Skin of body (tissue), 2 donors: Measurements from ENCODE around the gene CACNA1A. TPM values are rescaled to one million over a fixed set of nuclear protein-coding genes. Genes with fewer than 3 reads are reported as not detected.

ENCODE experiments used
- DNase-seq: peaks from one replicate; lab custom pipeline; 2025; lab: John Stamatoyannopoulos, UW
- total RNA-seq: library from RNA; depleted of rRNA; stranded (reverse); fragments of >200 nt; gene quantifications from one replicate; pipeline ENCODE4 v1.2.3, GENCODE V29; 2014

CACNA1A gene
- total RNA-seq, 1 donor from 2014 or later, result 1.5 TPM

DNA sequence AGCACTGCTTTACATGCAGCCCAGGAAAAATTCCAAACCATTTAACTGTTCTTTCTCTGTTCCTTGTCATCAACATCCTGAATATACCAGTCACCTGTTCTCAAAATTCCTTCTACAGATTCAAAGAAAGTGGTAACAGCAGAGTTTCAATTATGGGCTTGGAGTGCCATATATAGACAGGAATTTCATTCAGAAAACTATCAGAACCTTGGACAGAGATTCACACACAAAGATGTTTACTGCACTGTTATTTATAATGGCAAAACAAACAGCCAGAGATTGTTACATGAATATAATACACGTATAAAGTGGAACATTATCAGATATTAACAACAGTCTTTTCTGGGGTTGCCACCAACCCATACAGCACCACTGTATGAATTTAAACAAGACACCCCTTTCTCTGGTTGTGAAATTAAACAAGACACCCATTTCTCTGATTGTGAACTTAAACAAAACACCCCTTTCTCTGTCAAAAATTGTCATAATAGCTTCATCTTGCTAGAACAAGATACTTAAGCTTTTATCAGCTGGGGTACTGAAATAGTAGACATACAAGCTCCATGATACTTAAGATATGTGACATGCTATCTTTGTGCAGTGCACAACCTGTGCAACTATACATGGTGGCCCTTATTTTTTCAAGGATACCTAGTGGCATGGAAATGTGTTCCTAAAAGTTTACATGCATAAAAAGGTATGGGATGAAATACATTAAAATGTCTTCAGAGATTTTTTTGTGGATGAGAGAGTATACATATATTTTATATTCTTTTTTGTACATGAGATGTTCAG lies 12.6 kb downstream of the CACNA1A start:
- no peak for DNase-seq

- no peak for DNase-seq
Observed at GRCh38 chr19:13492128-13492527, 14.2 kb downstream of the CACNA1A start.

- DNase-seq, result no peak
Observed at GRCh38 chr19:13487985-13488384, 18.3 kb downstream of the CACNA1A start.

DNA sequence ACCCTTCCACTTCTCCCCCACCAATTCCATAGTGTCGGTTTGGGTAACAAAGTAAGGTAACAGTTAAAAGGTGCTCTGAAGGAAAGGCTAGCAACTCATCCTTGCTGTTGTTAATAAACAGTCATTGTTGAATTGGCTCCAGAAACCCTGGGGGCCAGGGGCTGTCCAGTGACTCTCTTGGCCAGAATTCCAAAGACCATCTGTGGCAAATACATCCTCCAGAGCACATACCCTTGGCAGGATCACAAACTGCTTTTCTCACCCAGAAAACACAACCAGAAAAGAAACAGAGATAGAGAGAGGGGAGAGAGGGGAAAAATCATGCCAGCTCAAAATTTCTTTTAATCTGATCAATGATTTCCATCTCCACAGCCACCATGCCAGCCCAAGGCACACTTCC lies 22.1 kb downstream of the CACNA1A start:
- DNase-seq, result no peak

DNA sequence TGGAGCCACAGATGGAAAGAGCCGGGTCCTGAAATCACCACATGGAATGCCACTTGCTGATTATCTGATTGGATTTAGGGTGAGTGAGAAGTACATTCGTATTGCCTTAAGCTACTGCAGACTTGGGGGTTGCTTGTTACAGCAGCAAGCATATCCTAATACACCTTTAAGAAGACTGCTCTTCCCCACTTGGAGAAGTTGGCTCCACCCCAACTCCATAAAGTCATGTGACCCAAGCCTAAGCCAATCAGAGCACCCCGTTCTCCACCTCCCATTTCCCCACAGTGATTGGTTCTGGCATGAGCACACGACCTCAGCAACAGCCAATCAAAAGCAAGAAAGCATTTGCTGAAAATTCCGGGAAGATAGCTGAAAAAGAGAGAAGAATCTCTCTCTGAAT lies 23.1 kb downstream of the CACNA1A start:
- DNase-seq, result no peak

DNA sequence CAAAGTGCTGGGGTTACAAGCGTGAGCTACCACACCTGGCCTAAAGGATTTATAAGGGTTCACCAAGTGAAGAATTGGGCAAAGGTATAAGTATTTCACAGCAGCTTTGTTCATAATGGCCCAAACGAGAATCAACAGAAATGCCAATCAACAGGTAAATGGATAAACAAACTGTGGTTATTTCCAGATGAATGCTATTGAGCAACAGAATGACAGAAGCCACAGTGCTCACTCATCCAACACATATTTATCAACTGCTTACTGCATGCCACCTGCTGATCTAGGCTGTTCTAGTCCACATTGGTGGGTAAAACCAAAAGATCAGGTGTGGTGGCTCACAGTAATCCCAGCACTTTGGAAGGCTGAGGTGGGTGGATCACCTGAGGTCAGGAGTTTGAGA lies 27.7 kb downstream of the CACNA1A start:
- DNase-seq, result no peak

- DNase-seq, result no peak
Observed at GRCh38 chr19:13476071-13476470, 30.2 kb downstream of the CACNA1A start.

GRCh38 chr19:13475044-13475443 lies 31.2 kb downstream of the CACNA1A start:
- DNase-seq, result no peak

DNA sequence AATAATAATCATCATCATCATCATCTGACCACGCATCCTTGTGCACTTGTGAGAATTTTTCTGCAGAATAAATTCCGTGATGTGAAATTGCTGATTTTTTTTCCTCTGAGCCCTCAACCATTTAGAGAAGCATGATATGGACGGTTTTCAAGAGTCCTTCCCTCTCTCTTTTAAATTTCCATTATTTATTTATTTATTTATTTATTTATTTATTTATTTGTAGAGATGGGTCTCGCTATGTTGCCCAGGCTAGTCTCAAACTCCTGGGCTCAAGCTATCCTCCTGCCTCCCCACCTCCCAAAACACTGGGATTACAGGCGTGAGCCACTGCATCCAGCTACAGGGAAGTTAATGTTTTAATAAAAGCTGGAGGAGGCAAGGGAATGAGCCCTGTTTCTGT lies 39.6 kb downstream of the CACNA1A start:
- no peak for DNase-seq

GRCh38 chr19:13463296-13463695 lies 43.0 kb downstream of the CACNA1A start:
- no peak for DNase-seq

DNA sequence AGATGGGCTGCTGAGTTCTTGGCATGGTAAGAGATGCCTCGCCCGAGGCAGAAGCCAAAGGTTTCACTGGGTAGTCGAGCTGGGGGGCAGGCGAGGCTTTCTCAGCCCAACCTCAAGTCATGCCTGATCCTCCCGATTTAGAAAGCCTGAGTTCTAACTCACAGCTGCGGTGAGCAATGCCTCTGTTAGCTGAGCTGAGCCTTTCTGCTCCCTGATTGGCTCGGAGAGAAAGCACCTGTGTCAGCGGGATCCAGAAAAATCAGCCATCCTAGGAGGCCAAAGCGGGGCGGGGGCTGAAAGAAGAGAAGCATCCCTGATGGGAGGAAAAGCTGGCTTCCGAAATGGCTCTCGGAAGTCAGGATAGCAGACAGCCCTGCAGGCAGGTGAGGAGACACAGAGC lies 44.7 kb downstream of the CACNA1A start:
- no peak for DNase-seq

GRCh38 chr19:13460045-13460444 lies 46.2 kb downstream of the CACNA1A start:
- DNase-seq, result no peak

GRCh38 chr19:13459351-13459750 lies 46.9 kb downstream of the CACNA1A start:
- no peak for DNase-seq

GRCh38 chr19:13451434-13451995 lies 54.8 kb downstream of the CACNA1A start:
- no peak for DNase-seq

DNA sequence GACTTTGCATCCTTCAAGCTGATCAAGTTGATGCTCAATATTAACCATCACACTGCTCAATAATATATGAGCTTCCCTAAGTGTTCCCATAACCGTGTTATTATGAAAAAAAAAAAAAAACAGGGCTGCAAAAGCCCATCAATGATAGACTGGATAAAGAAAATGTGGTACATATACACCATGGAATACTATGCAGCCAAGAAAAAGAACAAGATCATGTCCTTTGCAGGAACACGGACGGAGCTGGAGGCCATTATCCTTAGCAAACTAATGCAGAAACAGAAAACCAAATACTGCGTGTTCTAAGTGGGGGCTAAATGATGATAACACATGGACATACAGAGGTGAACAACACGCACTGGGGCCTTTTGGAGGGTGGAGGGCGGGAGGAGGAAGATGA lies 58.3 kb downstream of the CACNA1A start:
- no peak for DNase-seq

DNA sequence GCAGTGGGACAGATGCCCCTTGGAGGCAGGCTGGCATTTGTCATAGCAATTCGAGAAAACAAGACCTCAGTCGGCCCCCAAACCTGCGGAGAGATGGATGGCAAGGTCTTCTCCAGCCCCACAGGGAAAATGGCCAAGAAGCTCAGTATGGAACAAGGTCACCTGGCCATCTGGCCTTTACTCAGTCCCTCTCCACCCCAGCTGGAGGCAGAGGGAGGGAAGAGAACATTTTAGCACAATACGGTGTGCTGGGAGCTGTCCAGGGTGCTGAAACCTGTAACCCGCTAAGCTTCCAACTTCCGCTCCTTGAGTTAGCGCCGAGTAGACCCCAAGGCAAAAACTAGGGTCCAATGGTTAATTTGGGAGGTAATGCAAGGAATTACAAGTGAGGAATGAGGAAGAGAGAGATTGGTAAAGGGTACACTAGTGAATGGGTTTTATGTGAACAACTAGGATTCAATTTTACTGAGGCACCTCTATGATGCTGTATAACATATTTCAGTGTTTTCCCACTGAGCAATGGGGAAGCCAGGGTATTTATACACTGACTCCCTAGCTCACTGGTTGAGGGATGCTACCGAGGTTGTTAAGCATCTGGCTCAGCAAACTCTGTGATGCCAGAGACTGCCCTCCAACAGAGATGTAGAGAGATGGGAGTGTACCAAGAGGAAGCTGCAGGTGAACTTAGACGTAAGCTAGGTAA lies 64.3 kb downstream of the CACNA1A start:
- DNase-seq, result no peak

- DNase-seq, result no peak
Observed at GRCh38 chr19:13437919-13438618, 68.2 kb downstream of the CACNA1A start.

GRCh38 chr19:13436352-13436751 lies 69.9 kb downstream of the CACNA1A start:
- DNase-seq, result no peak

DNA sequence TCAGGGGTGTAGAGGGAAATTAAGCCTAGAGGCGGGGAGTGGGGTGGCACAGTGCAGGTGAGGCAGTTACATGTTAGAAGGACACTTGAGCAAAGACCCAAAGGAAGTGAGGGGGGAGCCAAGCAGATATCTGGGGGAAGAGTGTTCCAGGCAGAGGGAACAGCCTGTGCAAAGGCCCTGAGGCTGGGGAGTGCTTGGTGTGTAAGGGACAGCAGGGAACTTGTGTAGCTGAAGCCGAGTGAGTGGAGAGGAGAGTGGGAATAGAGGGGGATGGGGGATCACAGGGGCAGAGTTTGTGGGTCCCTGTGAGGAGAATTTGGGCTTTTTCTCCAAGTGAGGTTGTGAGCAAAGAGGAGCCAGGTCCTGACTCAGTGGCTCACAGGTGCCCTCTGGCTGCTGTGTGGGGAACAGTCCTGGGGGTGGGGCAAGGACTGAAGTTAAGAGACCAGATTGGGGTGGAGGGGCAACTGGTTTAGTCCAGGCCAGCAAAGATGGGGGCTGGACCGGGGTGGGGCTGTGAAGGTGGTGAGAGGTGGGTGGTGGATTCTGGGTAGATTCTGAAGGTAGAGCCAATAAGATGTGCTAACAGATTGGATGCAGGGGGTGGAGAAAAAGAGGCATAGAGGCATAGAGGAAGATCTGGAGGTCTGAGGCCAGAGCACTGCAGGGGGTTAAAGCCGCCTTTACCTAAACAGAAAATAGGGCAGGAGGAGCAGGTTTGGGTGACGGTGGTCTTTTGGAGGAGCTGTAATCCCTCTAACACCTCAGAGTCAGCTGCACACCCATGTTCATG lies 75.3 kb downstream of the CACNA1A start:
- DNase-seq, result no peak

DNA sequence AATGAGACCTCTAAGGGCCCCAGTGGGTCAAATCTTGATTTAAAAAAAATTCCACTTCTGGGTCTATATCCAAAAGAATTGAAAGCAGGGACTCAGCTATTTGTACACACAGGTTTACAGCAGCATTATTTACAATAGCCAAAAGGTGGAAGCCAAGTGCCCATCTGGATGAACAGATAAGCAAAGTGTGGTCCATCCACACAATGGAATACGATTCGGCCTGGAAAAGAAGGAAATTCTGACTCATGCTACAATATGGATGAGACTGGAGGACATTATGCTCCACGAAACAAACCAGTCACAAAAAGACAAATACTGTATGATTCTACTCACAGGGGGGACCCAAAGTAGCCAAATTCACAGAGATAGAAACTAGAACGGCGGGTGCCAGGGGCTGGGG lies 76.7 kb downstream of the CACNA1A start:
- no peak for DNase-seq

DNA sequence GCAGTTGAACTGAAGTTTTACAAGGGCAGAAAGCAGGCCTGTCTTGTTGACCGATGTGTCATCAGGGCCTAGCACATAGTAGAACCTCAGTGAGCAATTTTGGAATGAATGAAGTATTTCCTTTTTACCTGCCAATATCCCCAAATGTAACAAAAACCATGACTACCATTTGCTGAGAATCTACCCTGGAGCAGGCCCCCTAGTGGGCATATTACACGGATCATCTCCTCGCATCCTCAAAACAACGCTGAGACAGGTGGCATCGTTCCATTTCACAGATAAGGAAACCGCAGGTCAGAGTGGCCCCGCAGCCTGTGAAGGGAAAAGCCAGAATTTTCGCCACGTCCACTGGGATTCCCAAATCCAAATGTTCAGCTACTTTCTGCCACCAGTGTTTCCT lies 77.9 kb downstream of the CACNA1A start:
- DNase-seq, result no peak
